GM23248 (cell line): Measurements from ENCODE around the gene MKKS.

ENCODE experiments used
- EZH2 ChIP-seq: fragments of 200-600 bp; sonication (generic); IDR thresholded peaks from 2 replicates; pipeline ENCODE4 v1.6.1; 2018; ENCODE audit warnings: antibody characterized with exemption, mild to moderate bottlenecking; ENCODE audit not compliant: insufficient read depth, poor library complexity, severe bottlenecking
- EZH2phosphoT487 ChIP-seq: fragments of 200-600 bp; sonication (generic); IDR thresholded peaks from 2 replicates; pipeline ENCODE4 v1.6.1; 2018; ENCODE audit warnings: antibody characterized with exemption, moderate library complexity, mild to moderate bottlenecking, low read depth; ENCODE audit not compliant: insufficient read depth

- TF ChIP-seq EZH2phosphoT487 (no peak), EZH2 (no peak)
These were observed 11.7 kb upstream of the MKKS start for GRCh38 chr20:10445758-10446157.
